Activated effector memory CD4-positive, alpha-beta T cell treated with Interleukin-2 at 50 U/mL for 16 hours (primary cell): ENCODE measurements around the gene TRAF5.

Experiments used
- DNase-seq: peaks from one replicate; pipeline ENCODE4 v3.0.0-alpha.2; 2020

Gene TRAF5

DNA sequence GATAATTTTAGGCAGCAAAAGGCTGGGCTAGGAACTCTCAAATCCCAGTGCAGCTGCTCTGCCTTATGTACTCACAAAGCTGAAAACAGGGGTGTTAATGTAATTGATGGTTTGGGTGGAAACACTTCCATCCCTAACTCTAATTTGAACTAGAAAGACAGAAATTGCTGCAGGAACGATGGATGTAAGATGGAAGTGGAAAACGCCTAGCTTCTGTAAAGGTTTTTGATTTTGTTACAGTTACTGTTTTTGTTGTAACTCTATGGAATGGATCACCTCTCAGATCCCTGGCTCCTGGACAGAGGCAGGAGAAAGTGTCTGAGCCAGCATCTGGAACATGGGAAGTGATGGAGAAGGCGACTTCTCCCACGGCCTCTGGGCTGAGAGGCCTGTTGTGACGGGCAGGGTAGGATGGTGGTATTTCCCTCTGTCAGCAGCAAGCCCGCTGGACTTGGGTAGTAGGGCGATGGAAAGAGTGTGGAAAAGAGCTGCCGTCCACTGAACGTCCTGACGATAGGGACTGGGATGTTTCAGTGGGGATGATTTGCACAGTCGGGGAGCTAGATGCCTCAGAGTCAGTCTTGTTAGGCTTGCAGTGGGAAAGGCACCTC, 1.6 kb downstream of the TRAF5 start:
- DNase-seq, result no peak

DNA sequence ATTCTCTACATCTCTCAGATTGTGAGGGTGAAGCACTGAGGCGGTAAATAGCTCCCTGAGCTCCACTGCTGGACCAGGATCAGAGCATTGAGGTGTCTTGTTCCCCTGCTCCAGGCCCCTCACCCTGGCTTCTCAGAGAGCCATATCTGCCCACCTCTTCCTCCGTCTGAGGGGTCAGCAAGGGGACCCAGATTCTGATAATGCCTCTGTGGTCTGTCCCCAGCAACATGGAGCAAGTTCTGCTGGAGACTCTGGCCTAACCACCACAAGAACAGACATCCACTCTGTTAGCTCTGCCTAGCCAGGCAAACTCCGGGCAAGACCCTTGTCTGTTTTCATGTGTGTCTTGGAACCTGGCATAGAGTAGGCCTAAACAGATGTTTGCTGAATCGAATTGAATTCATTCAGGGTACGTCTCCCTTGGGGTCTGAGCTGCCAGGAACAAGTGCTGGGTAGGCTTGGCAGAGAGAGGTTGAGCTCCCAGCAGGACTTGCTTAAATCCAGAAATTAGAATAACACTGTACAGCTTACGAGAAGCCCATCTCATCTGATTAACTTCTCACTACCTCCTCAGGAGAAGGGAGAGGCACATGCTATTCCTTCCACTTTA, 2.3 kb downstream of the TRAF5 start:
- DNase-seq, result no peak

DNA sequence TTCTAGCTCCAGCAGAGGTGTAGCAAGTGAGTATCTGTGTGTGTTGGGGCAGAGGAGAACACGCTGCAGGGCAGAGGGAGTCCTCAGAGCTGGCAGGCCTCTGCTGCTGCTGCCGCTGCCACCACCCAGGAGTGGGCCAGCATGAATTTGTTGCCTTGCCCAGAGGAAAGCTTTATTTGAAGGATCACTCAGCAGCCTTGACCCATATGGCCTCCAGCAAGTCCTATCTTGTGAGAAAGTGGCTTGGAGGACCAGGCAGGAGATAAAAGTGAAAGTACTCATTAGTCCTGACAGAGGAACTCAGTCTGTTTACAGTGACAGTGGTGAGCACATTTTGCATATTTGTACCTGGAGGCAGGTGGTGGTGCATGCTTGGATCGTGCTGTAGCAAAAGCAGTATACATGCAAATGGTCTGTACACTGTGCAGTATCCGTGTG, 3.1 kb downstream of the TRAF5 start:
- DNase-seq, result no peak

DNA sequence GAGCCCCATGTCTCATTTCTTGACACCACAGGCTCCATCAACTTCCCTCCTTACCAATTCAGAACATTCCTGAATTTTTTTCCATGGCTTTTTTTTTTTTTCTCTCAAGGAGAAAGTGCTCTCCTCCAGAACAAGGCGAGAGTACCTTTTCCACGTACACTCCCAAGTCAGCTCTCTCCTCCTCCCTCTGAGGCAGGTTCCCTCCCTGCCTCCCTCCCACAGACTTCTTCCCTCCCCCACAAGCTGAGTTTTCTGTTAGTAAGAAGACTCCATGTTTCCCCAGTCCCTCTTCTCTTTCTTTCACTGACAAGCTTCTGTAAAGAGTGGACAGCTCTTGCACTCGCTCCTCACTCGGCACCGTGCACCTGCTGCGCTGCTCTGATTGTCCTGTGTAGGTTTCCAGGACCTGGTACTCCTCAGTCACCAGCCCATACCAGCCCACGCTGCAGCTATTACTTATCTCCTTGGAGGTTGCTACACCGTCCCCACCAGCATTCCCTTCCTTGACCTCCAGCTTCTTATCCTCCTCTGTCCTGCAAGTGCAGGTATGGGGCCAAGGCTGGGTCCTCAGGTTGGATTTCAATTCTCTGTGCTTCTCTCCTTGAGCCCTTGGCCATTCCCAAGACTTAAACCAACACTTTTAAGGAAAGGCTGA, 3.8 kb downstream of the TRAF5 start:
- no peak for DNase-seq

DNA sequence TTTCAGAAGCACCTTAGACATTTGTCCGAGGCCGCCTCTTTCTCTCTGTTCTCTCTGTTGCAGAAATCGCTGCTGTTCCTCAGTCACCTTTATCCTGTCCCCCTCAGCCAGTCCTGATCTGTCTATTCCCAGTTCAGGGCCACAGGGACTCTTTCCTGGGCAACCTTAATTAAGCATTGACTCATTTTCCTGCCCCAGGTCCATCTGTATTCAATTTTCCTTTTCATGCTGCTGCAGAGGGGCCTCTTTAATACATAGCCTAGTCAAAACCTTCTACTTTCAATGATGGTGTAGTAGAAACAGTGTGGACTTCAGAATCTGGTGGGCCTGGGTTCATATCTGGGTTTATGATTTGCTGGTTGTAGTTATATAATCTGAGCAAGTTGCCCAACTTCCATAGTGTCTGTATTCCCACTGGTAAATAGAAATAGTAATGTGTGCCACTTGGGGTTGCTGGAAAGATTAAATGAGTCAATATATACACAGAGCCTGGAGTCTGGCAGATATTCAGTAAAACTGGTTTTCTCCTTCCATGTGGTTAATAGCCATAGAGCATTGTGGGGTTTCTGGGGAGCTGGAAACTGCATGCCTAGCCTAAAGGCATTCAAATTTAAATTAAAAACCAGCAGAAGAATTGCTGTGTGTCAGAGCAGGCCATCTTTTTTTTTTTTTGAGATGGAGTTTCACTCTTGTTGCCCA, 4.5 kb downstream of the TRAF5 start:
- DNase-seq, result no peak

DNA sequence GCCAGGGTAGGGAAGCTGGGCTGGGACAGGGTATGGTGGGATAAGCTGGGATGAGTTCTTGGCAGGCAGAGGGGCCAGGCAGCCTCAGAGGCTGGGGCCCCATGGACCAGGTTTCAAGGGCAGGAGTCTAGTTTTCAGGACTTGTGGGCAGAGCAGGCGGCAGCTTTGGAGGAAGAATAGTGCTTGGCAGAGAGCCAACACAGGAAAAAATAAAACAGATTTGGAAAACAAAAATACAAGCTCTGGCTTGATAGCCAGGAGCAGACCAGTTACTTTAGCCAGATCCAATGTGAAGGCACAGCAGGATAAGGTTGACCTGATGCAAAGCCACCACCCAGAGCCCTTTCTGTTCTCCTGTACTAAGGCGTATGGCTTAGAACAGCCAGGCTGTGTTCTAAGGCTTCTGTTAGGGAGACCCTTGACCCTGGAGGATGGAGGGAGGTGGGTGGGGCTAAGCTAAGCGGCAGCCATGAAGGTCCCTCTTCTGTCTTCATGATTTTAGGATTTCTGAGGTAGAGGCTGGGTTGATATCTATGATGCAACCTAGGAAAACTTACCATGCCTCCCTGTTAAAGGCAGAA, 5.5 kb downstream of the TRAF5 start:
- no peak for DNase-seq

DNA sequence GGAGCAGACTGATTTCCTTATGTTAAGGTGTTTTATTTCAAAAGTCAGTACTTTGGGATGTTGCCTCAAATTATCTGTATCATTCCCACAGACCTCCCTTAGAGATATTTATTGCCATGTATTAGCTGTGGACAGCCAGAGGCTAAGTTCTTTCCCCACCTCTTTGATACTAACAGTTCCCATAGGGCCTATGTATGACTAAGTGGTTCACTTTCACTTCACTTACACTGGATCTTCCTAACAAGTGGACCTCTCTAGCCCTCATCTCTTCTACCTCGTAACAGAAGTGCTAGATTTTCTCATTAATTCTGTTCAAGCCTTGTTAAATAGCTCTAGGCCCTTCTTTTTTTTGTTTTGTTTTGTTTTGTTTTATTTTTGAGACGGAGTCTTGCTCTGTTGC, 6.2 kb downstream of the TRAF5 start:
- DNase-seq, result no peak

DNA sequence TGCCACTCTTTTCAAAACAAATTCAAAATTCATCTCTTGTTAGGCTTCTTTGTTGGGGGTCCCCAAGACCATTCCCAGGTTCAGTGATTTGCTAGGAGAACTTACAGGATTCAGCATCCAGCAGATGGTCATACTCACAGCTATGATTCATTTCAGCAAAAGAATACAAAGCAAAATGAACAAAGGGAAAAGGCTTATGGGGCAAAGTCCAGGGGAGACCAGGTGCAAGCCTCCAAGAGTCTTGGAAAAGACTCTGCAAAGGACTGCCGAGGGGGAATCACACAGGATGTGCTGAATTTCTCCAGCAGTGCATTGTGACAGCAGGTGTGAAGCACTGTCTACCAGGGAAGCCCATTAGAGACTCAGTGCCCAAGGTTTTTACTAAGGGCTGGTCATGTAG, 7.3 kb downstream of the TRAF5 start:
- DNase-seq, result no peak

DNA sequence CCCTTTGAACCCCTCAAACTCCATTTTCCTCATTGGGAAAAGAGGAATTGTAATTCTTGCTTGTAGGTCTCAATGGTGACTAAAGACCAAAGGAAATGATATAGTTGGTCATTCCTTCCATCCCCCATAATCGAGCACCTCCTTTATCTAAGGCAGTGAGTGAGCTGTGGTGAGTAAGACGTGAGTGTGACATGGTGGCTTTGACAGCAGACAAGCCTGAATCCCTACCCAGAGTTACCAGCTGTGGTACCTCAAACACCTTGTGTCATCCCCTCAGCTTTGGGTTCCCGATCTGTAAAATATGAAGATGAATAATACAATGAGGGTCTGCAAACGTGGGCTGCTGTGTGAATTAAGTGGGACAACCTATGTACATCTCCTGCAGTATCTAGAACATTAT, 8.4 kb downstream of the TRAF5 start:
- DNase-seq, result no peak

DNA sequence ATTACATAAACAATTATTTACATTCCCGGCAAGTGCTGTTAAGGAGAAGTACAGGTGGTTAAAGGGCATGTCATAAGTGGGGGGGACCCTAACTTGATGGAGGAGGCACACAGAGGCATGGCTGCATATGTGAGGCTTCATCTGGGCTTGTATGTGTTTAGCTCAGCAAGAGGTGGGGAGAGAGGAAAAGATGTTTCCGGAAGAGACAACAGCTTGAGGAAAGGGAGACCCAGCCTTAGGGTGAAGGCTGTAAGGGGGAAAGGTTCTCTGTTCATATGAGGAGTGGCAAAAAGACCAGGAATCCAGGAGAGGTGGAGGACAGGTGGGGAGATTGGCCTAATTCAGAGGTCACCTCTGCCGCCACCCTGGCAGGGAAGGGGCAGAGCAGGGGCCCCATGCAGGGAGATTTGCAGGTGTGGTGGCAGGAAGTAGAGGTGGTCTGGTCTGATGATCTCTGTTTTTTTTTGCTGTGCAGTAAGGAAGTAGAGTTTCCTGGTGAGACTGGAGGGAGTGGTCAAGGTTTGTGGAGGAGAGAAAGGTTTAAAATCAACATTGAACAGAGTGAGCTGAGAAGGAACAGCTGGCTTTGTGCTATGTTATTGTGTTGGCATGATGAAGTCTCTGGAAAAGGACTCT, 9.0 kb downstream of the TRAF5 start:
- DNase-seq, result no peak

DNA sequence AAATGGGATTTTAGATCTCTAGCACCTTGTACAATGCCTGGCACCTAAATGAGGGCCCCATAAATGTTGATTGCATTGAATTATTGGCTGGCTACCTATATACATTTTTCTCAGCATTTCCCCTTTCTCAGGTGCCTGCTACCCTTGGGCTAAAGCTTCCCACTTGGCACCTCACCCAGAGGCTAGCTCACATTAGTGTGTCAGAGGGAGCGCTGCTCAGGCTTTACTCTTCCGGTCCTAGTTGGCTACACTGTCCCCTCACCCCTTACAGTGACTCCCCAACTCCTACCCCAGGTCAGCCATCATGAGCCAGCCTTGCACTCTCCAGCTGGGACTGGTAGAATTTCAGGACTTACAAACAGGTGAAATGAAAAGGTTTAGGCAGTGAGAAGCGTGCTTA, 9.5 kb downstream of the TRAF5 start:
- DNase-seq, result no peak

DNA sequence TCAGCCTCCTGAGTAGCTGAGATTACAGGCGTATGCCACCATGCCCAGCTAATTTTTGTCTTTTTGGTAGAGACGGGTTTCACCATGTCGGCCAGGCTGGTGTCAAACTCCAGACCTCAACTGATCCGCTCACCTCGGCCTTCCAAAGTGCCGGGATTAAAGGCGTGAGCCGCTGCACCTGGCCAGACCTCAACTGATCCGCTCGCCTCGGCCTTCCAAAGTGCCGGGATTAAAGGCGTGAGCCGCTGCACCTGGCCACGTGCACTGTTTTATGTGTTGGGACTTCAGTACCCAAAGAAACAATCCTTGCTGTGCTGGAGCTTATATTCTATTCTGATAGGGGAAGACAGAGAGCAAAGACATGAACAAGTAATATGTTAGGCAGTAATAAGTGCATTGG, 10.1 kb downstream of the TRAF5 start:
- no peak for DNase-seq

DNA sequence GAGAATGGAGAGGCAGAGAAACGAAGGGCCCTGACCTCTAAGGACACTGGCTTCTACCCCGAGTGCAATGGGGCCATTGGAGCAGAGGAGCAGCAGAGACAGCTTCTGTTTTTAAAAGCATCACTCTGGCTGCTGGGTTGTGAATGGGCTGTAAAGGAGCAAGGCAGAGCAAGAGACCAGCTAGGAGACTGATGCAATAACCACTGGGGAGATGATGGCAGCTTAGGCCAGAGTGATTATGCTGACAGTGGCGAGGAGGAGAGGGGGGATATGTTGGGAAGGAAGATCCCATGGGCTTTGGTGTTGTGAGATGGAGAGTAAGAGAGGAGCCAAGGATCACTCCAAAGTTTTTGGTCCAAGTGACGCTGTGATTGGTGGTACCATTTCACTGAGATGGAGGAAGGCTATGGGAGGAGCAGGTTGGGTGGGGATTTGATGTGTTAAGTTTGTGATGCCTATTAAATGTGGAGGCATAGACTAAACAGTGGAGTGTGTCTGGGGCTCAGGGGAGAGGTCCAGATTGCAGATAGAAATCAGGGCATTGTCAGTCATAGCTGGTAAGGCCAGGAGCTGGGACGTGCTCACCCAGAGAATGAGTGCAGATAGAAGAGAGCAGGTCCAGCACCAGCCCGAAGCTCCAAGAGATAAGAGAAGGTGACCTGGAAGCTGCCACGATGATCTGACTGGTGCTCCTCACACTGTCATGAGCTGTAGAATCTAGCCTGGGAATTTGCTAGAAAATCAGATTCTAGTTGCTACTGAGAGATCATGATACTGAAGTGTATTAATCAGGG, 11.0 kb downstream of the TRAF5 start:
- no peak for DNase-seq

DNA sequence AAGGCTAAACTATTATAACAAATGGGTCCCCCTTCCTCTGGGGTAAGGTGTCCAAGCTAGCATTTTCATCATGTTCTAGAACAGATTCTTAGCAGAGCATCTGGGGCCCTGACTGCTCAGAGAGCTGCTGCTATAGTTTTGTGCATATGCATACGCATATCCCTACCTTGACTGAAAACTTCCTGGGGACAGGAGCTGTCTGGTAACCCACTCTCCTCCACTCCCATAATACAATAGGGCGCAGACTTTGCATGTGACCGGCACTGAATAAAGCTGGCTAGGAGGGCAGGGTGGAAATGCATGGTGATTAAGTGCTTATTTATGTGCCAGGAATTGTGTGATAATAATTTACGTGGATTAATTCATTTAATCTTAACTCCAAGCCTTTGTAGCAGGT, 11.6 kb downstream of the TRAF5 start:
- no peak for DNase-seq

DNA sequence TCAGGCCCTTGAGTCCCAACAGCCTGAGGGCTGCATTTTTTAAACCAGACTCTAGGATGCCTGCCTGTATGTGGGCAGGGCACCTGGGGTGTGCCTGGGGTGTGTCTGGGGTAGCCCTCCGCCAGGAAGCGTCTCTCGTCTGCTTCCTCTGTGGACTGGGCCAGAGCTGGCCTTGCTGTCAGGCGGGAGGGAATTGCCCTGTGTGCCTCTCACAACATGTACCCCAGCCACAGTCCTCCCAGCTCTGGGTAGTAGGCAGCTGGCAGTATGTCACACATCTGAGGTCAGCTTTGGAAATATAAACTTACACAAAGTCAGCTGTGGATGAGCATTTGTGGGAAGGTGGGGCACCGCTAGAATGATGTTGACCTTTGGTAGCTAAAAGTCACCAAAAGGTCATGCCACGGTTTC, 13.0 kb downstream of the TRAF5 start:
- no peak for DNase-seq

DNA sequence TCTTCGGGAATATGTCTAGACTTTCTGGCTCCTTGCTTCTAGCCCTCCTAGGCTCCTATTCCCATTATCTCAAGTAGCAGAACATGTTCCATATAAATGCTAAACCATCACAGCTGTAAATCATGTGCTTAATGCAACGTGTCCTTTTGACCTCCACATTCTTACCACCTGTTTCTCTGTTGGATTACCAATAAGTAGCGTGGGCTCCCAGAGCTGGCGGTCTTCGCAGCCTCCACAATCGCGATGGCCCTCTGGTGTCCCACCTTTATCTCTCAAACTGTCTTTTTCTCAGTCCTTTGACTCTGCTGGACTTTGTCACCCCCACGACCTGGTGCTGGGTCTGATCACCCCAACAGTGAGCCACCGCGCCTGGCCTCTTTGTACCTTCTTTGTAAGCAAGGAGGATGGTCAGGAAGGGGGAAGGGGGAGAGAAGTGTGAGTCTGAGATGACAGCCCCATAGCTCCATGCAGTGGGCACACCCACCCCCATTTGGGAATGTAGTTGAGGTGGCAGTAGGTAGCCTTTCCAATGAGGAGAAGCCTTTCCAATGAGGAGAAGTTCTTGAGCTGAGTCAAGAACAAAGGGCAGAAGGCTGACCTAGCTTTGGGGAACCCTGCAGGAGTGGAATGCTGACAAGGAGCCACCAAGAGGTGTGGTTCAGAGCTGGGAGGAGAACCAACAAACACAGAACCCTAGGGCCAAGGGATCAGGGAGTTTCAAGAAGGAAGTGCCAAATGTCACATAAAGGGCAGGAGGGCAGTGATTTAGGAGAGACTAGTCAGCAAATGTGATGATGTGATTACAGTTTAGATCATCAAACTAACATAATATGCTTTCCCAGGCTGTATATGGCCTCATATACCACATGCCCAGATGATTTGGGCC, 14.2 kb downstream of the TRAF5 start:
- DNase-seq, result no peak

DNA sequence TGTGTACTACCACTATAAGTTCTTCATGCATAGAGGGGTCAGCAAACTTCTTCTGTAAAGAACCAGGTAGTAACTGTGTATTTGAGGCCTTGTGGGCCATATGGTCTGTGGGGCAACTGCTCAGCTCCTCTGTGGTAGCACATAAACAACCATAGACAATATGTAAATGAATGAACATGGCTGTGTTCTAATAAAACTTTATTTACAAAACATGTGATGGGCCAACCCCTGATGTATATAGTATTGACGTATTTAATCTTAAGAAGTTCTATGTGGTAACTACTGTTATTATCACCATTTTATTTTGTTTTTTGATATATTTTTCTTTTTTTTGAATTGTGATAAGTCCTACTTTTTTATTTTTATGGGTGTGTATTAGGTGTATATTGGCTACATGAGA, 15.4 kb downstream of the TRAF5 start:
- DNase-seq, result no peak

DNA sequence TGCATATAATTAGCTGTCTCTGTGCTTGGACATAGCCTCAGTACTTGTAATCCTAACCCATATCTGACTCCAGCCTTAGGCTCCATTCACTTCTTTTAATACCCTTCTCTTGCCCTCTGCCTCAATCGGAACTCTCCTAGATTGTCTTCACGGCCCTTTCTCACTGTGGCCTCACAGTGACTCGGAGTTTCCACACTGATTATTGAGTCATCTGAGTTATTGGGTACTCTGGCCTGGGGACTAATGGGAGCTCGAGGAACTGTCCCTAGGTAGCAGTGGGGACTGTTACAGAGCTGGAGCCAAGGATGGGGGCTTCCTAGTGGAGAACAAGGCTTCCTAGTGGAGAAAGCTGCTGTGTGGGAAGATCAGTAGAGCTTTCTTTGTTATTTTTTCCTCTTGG, 17.0 kb downstream of the TRAF5 start:
- no peak for DNase-seq

DNA sequence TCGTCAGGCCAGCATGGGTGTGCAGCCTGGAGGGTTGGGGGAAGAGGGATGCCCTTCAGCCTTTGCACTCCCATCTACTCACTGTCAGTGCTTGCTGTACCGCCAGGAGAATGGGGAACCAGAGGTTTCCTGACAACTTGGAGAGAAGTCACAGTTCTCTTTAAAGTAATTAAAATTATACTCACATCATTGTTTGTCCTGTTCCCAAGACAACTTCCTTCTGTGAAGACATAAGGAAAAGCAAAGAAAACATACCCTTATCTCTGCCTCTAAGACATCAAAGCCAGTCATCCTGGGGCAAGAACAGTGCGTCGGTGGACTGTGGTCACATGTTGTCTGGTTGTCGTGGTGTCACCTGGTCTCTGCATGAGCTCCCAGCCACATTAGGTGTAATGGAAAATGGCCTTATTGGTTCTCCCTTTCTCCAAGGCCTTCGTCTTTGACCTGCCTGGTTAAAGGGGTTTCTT, 17.6 kb downstream of the TRAF5 start:
- DNase-seq, result no peak

DNA sequence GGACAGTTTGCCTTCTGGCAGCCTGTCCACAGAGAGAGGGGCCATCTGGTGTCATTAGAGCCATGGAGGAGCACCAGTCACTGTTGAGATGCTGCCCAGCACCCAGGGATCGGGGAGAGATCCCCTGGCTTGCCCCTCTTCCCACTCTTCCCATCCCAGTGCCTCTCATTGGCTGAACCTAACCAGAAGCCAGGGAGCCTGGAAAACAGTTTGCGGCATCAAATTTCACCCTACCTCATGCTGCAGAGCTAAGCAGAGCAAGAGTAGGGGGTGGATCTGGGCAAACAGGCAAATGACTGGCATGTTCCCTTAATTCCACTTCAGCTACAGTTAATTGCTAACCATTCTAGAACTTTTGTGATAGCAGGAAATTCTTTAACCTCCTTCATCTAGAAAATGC, 19.1 kb downstream of the TRAF5 start:
- no peak for DNase-seq
